Fibroblast of lung (primary cell): Measurements from ENCODE around the gene LORICRIN.

Experiments used
- EZH2 ChIP-seq: IDR thresholded peaks from 2 replicates; pipeline ENCODE4 v1.5.1; 2012; ENCODE audit warnings: low read length, control low read depth, mild to moderate bottlenecking; ENCODE audit errors: missing control alignments
- TF ChIP-seq, protein P1 (sequence below), 2 donors: IDR thresholded peaks in 1 of 2; conservative IDR thresholded peaks in 1 of 2; 1 replicate in 1 of 2; 2 replicates in 1 of 2; pipeline ENCODE4 v1.5.1; 2011 to 2012; ENCODE audit warnings: low read length in 2 of 2, control low read depth in 1 of 2, inconsistent platforms in 1 of 2, low read depth in 1 of 2, mild to moderate bottlenecking in 1 of 2

DNA sequence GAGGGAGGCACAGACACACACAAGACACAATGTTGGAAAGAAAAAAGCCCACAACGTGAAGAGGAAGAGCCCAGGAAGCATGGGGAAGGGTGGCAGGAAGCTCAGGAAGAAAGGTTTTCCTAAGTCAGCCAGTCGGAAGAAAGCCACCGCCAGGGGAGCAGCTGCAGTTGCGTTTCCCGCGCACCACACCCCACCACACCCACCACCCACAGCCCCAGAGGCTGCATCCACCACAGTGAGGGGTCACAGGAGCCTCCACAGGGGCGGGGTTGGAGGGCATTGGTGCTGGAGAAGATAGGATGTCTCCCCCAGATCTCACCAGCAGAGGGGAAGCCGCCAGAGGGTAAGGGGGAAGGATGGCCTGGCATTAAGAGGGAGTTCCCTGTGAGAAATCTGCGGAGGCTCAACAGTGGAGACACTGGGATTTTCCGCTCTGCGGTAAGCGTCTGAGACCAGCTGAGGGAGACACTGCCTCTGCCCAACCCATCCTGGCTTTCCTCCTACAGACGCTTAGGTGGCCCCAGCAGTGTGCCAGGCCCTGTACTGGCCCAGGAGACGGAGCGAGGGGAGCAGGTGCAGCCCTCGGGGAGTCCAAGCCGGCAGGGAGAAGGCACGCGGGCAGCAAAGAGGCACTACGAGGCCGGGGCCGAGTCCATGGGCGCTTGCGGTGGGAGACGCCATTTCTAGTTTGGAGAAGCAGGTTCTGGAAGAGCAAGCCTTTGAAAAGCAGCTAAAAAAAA is 33.4 kb downstream of the LORICRIN start:
- TF ChIP-seq, protein P1, sequence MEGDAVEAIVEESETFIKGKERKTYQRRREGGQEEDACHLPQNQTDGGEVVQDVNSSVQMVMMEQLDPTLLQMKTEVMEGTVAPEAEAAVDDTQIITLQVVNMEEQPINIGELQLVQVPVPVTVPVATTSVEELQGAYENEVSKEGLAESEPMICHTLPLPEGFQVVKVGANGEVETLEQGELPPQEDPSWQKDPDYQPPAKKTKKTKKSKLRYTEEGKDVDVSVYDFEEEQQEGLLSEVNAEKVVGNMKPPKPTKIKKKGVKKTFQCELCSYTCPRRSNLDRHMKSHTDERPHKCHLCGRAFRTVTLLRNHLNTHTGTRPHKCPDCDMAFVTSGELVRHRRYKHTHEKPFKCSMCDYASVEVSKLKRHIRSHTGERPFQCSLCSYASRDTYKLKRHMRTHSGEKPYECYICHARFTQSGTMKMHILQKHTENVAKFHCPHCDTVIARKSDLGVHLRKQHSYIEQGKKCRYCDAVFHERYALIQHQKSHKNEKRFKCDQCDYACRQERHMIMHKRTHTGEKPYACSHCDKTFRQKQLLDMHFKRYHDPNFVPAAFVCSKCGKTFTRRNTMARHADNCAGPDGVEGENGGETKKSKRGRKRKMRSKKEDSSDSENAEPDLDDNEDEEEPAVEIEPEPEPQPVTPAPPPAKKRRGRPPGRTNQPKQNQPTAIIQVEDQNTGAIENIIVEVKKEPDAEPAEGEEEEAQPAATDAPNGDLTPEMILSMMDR (conservative IDR thresholded peaks at IDR 0.05 in 1 of 2, IDR thresholded peaks at IDR 0.05 in 1 of 2; ENCODE audit: low read depth in 1 of 2, low read length in 2 of 2): no peak
- TF ChIP-seq EZH2: no peak
